GM19238 (cell line): ENCODE data around the gene CNTFR.

Source experiments
- DNase-seq: peaks from one replicate; pipeline ENCODE4 v3.0.0; 2011; ENCODE audit warnings: low spot score; ENCODE audit not compliant: insufficient read length

The CNTFR gene

DNA sequence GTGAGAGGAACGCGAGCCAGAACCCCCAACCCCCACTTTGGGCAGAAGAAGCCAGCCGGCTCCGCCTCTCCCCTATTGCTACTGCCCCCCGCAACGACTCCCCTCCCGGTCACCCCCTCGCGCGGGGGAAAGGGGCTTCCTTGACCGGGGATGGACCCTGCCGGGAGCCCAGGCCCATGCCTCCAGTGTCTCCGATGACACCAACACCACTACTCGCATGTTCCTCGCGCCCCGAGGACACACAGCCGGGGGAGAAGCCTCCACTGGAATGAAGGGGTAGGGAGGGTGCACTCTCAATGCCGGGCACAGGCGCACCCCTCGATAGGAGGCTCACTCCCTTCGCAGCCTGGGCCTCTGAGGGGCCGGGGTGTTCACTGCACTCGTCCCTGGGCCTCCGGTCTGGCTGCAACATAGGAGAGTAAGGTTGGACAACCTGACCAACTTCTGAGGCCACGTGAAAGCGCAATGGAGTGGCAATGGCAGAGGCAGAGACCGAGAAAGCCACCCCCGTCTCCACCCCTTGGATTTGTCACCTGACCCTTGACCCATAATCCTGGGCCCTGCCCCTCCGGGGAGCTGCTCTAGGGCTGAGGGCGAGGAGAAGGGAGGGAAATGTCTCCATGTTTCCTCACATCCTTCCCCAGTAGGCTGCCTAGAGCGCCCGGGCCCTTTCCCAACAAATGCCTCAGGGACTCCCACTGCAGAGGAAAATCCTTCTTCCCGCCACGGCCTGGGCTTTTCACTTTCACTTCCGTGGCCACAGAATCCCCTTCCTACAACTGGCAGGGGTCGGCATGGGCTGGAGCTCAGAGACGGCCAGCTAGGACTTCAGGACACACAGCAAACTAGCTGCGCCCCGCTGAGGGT is 1.1 kb upstream of the CNTFR start:
- no peak for DNase-seq

DNA sequence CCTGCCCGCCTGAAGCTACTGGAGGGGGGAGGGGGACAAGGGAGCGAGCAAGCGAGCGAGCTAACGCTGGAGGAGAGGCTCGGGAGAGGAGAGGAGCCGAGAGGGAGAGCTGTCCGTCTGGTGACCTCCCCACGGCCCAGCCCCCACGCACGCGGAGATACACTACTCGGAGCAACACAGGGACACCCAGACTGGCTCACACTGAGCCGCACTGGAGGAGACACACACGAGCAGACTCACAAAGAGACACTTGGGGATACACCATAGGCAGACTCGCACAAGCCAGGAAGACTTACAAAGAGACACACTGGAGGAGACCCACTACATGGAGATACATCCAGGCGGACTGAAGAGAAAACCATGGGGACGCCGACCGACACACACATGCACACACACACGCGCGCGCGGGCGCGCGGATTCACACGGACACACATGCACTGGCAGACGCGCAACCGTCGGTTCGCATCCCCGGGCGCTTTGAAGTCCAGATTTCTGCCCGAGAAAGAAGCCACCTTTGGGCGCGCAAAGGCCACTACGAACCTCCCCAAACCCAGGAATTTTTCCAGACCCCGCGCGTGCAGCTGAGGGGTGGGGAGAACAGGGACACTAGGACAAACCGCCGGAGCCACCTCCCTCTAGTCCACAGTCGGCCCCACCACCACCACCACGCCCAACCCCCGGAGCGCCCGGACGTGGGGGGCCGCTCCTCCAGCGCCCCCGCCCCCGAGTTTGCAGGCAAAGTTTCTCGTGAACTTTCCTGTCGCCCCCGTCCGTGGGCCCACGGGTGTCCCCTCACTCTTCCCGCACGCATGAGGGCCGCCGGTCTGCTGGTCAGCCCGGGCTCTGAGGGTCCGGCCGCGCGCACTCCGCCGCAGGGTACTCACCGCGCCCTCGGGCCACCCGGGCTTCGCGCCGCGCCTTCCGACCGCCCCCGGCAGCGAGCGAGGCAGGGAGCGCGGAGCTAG is 571 bp downstream of the CNTFR start:
- no peak for DNase-seq

DNA sequence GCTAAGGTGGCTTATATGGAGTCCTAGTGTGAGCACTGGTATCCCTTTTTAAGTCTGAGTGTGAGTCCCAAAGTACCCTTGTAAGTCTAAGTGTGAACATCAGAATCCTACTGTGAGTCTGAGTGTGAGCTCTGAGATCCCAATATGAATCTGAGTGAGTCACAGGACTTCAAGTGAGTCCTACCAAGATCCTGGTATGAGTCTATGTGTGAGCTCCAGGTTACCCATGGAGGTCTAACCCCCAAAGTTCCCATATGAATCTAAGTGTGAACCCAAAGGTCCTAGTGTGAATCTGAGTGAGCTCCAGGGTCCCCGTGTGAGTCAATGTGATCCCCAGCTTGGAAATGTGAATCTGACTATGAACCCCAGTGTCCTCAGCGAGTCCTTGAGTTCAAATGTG is 2.3 kb downstream of the CNTFR start:
- DNase-seq: no peak

DNA sequence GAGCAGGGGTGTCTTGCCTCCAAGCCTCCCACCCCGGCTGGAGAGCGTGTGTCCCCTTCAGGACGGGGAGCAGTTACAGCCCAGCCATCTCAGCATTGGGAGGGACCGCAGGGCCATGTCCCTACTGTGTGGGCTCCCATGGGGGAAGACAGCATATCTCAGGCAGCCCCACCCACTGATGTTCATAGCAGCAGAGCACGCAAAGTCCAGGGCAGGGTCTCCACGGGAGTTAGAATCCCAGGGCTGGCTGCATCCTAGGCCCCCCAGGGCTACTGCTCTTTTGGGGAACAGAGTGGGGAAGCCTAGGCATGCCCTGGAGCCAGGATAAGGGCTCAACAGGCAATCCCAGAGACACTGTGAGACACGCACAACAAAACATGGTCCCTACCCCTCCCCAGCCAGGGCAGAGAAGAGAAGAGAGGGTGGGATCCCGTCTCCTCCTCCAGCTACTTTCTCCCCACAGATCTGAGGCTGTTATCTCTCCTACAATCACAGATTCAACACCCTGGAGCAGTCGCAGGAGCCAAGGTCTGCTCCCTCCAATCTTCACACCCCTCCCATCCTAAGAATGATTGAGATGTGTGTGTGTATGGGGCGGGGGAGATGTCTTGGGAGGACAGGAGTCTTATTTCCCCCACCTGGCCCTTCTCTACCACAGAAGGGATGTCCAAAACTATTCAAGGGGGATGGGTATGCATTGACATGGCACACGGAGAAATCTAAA is 3.4 kb downstream of the CNTFR start:
- no peak for DNase-seq

DNA sequence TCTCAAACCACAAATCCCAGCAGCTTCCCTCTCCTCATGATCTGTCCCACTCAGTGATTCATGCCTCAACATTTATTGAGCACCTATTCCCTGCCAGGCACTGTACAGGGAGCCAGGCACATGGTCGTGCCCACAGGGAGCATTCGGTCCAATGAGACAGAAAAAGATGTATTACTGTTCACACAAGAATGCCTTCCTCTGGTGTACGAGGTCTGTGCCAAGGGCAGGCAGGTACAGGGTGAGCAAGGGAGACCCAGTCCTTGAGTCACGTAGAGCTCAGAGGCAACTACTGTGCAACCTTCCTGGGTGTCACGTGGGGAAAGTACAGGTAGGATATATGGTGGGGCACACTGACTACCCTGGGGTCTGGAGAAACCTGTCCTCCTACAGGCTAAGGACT is 4.6 kb downstream of the CNTFR start:
- DNase-seq: no peak

DNA sequence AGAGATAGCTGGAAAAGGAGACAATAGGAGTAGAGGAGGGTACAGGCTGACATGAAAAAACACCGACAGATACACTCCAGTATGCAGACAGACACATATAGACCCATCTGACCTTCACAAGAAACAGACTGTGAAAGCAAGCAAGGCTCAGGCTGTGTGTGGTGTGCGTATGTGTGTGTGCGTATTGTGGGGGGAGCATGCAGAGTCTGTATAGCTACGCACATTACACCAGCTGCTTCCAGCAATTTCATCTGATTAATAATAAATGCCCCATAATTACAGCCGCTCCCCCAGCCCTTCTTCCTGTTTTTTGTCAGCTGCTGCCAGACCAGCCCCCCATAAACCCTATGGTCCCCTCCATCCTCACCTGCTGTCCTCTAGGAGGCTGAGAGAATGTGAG is 6.7 kb downstream of the CNTFR start:
- DNase-seq: no peak

DNA sequence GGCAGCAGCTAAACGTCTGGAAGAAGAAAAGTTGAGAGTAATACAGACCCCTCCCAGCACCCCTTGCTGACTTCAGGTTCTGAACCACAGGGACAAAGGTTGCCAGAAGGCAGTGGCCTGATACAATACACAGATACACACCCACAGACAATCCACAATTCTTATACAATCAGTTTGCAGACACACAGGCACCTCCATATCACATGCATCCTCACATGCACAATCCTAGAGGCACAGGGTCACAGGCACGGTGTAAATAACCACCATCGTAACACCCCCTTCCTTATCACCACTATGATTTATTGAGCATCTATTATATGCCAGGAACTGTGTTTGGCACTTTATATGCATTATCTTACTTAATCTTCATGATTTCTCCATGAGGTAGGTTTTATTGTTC is 8.2 kb downstream of the CNTFR start:
- DNase-seq: no peak

DNA sequence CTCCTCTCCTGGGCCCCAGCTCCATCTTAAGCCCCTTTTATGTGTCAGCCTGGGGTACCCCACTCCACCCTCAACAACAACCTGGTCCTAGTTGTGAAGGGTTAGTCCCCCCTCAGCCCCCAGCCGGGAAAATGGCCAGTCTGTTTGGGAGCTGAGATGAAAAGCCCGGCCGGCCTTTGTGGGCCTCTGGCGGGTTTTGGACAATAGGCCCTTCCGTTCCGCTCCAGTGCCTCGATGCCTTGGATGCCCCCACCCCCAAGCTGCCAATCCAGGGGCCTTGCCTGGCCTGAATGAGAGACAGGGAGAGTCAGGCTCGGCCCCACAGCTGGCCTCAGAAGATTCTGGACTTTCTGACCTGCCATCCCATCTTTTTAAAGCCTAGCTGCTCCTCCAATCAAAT is 9.2 kb downstream of the CNTFR start:
- DNase-seq: no peak

DNA sequence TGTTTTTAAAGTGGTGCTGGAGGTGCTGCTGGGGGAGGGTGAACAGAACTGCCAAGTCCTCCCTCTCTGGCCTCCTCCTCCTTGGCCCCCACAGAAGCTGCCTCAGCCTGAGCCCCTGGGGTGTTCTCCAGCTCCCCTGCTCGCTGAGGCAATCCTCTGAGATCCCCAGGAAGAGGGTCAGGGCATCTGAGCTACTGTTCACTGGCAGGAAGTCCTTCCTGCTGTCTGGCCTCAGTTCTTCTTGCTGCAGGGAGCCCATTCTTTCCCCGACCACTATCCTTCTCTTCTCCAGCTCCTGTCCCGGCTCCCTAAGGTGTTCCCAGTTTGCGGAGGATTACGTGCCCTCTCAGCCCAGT is 9.7 kb downstream of the CNTFR start:
- no peak for DNase-seq

DNA sequence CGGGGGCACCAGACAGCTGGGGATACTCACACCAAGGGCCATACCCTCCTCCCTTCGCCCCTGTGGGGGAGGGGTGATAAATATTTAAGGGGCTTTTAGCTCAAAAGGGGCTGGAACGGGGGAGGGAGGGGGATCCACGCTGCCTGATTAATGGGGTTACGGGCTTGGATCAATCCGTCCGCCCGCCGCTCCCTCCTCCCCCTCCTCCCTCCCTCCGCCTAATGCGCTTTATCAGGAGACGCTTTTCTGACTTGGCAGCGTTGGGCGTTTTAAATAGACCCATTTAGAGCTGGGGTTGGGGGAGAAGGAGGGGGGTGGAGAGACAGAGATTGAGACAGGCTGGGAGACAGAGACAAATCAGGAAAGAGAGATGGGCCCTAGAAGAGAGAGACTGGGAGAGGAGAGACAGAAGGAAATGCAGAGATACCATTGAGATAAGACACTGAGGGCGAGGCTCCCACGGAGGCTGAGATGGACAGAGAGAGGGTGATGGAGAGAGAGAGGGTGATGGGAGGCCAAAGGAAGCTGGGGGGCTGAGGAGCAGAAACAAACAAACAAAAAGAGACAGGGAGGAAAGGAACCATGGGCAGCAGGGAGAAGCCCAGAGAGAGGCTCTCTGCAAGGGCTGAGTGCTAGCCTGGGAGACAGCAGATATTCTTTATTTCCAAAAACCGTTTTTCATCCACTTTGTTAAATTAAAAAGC is 10.3 kb downstream of the CNTFR start:
- no peak for DNase-seq

DNA sequence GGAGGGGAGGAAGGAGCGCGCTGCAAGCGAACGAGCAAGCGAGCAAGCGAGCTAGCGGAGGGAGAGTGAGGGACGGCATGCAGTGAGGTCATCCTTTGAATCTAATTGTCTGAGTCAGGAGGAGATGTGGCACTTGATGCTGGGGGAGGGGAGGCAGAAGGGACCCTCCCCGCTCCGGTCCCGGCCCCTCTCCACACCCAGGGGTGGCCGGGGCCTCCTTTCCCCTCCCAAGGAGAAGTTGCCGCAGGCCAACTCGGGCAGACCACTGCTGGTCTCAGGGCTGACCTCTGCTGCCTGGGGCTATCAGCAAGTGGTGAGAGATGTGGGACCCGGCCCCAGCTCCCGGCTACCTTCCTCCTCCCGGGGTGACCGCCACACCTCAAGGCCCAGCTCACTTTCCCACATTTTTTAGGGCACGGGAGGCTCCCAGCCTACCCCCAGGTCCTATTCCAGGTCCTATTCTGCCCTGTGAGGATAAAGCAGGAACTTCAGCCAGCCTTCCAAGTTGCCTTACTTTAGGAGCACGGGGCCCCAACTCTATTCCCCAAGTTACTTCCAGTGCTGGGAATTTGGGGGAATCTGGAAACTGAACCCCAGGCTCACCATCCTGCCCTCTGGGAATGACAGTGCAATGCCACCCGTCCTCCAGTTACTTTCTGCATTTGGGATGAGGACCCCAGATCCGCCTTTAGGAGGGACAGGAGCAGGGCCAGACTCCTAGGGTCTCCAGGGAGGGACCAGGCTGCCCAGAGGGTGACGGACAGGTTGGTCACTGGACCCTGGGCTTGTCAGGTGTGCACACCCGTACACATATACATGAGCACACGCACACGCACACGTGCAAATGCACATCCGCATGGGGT is 11.1 kb downstream of the CNTFR start:
- DNase-seq: no peak

DNA sequence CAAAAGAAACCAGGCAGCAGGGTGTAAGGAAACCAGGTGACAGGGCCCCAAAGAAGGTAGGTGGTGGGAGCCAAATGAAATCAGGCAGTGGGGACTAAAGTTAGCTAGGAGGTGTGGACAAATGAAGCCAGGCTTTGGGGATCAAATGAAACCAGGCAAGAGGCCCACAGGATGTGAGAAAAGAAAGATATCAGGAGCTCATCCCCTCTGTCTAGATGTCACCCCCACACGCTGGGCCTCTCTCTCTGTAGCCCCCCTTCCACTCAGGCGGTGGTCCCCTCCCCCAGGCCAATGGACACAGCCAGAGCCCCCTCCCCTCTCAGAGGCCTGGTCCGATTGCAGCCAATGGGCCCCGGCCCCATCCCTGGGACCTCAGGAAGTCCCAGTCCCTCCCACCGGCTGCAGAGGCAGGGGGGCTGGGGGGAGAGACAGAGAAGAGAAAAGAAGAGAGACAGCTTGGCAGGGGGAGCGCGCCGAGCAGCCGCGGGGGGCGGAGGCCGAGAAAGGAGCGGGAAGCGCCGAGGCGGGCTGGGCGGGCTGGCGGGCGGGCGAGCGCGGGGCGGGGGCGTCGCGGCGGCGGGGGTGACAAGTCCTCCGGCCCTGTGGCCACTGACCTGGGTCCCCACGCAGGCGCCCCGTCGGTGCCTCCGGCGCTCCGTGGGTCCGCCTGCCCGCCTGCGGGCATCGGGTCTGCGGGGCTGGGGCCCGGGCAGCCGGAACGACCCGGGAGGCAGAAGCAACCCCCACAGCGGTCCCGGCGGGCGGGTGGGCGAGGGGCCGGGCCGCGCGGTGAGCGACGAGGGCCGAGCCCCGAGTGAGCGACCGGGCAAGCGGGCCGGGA is 11.9 kb downstream of the CNTFR start:
- no peak for DNase-seq

DNA sequence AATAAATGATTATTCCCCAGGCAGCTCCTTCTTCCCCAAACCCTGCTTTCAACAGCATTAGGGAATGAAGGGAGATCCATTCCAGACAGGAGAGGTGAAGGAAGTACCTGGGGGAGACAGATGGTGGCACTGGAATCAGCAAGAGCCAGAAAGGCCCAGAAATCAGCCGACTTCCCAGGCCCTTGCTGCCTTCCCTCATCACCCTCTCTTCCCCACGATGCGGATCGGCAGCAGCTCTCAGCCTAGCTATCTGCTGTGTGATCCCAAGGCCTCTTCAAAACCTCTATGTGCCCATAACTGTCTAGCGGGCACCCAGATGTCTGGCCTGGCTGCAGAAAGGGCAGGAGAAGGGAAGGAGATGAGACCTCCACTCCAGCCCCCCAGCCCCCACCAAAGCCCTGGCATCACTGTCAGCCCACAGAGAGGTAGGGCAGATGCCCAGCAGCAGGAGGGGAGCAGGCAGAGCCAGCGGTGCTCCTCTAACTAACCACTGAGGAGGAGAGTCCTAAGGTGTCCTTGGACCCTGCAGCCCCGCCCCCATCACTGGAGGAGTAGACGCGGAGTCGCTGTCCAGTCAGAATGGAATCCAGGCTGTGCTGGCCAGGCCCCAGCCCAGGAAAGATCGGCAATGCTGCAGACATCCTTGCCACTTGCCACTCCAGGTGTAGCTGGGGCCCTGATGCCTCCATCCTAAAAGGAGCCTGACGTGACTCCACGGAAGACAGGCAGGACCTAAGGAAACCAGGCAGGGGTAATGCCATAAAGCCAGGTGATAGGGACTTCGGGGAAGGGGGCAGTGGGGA is 12.7 kb downstream of the CNTFR start:
- DNase-seq: no peak

DNA sequence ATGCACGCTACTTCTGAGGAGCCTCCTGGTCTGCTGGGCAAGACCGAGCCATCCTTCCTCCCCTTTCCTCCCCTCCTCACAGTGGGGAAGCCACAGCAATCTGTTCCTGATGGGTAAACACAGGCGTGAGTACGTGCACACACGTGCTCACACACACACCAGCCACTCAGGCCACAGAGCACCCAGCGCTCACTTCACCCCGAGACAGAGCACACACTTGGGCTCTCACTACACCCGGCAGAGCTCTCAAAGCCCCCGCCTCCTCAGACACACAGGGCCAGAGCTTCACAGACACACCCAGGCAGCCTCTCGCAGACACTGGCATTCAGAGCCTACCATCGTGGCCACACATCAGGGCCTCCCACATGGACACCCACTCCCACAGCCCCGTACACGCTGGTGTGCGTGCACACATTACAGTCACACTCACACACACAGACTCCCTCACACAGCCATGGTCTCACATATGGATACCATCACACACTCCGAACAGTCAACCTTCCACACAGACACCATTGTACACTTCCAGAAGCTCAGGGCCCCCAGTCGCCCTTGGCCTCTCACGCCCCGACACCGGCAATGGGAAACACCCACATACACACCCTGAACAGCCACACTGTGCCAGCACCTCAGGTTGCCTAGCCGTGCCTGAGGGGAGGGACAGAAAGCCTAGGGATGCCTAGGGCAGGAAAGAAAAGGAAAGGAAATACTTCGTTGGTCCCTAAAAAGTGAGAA is 13.5 kb downstream of the CNTFR start:
- DNase-seq: no peak

DNA sequence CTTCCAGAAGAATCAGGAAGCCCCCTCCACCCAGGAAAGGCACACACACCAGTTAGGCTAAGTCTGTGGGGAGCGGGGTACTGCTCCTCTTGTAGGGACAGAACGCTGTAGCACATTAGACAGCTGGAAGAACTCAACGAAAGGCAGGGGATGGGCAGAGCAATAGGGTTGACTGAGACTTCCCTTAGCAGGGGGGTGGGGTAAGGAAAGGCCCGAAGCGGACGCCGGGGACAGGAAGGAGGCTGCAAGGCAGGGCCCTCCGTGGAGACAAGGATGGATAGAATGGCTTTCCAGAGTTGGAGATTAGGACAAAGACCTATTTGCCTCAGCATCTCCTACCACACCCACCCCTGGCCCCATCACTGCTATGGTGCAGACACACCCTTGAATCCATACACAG is 14.3 kb downstream of the CNTFR start:
- no peak for DNase-seq

DNA sequence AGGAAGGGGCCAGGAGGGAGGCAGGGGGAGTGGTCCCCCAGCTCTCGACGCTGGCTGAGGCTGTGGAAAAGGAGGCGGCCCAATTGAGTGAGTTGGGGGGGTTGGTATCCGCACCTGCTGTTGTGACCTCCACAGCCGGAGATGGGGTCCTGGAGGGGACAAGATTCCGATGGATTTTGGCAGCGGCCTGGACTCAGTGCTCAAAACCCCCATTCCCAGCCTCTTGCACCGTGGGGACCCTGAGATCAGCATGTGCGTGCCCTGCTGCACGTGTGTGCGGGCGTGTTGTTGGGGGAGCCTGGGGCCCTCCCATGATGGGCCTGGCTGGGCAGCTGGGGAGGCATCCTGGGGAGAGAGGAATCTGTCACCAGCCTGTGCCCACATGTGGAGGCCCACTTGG is 15.0 kb downstream of the CNTFR start:
- no peak for DNase-seq

DNA sequence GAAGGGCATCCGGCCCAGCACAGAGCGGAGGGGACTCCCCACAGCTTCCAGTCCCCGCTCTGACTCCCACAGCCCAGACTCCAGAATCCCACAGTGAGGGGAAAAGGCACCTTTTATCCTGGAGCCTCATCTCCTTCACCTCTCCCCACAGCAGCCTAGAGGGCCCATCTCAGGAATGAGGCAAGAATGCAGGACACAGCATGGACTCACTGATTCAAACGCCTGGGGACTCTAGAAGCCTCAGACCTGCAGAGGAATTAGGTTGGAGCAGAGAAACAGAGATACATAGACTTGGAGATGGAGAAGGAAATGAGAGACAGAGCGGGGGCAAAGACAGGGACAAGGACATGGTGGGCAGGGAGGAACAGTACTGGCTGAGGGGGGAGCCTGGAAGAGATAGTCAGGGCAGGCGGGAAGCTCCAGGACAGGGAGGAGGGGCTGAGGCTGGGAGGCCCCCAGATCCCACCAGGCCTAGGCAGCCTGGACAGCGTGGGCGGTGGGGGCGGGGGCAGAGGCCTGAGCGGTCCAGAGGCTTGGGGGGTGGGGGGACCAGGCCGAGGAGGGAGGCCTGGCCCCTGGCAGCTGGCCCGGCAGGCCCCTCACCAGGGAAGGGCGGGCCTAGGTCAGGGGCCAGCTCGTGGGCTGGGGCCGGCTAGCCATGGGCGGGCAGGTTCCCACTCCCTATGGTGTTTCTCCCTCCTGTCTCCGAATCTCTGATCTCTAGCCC is 15.8 kb downstream of the CNTFR start:
- no peak for DNase-seq
